SK-N-MC (cell line): ENCODE data around the gene VAV3.

Source experiments
- EZH2 ChIP-seq: fragments of 200-600 bp; sonication (generic); IDR thresholded peaks from one replicate; pipeline ENCODE4 v1.6.1; 2017; ENCODE audit warnings: antibody characterized with exemption
- POLR2AphosphoS5 ChIP-seq: IDR thresholded peaks from 2 replicates; pipeline ENCODE4 v1.6.1; 2012; ENCODE audit warnings: mild to moderate bottlenecking, low read depth, low read length, borderline replicate concordance

GRCh38 chr1:107925565-107925964 is 39.4 kb downstream of the VAV3 start:
- TF ChIP-seq POLR2AphosphoS5 (no peak), EZH2 (no peak)
